GM12878 (cell line): ENCODE measurements around the gene CNST. TPM values are rescaled to one million over a fixed set of nuclear protein-coding genes. Genes with fewer than 3 reads are reported as not detected.

Experiments
- ATAC-seq: fragments of 200-7000 bp; cut with Tn5 transposase; 3 replicates; pipeline ENCODE4 v1.9.1; 2020; ENCODE audit warnings: mild to moderate bottlenecking, moderate library complexity
- BruUV-seq: library from RNA; stranded (reverse); fragments of 400-500 nt; replicated peaks from 2 replicates; lab custom pipeline; 2021; lab: Mats Ljungman, UMichigan
- CTCF ChIA-PET: fragments of 300-600 bp; sonication (Branson Sonifier 250); formaldehyde crosslinking; extraction: SDS; loops from one replicate; lab custom pipeline; 2021; ENCODE audit warnings: inconsistent platforms; lab: Yijun Ruan, JAX
- POLR2A ChIA-PET: fragments of 350-600 bp; formaldehyde crosslinking; extraction: SDS; loops from one replicate; lab custom pipeline; 2021; ENCODE audit warnings: inconsistent platforms; lab: Charles Lee
- RAD21 ChIA-PET: fragments of 300-600 bp; sonication (Branson Sonifier 250); formaldehyde crosslinking; loops from one replicate; lab custom pipeline; 2023; ENCODE audit warnings: antibody characterized with exemption; ENCODE audit not compliant: unreplicated experiment; lab: Charles Lee
- SMC1A ChIA-PET: fragments of 300-600 bp; sonication (Branson Sonifier 250); formaldehyde crosslinking; loops from one replicate; lab custom pipeline; 2023; ENCODE audit not compliant: unreplicated experiment, uncharacterized antibody; lab: Charles Lee
- DNase-seq: peaks from one replicate; pipeline ENCODE4 v3.0.0-alpha.2; 2011; ENCODE audit warnings: low read depth, low spot score
- FAIRE-seq: peaks from 3 replicates; lab custom pipeline; 2011; peaks lifted over from hg19 to GRCh38; lab: Jason Lieb, UNC
- H2AFZ ChIP-seq: 2 replicates; pipeline ENCODE4 v1.6.0; 2011; ENCODE audit warnings: low read depth, low read length, control low read depth; ENCODE audit not compliant: control insufficient read depth
- H3K27ac ChIP-seq: 2 replicates; pipeline ENCODE4 v1.5.1; 2011; ENCODE audit warnings: control low read depth; ENCODE audit not compliant: control insufficient read depth, insufficient read depth
- H3K27me3 ChIP-seq, 2 experiments: replicated peaks in 1 of 2; 2 replicates each; pipeline versions ENCODE4 v1.6.0 to v1.6.1; 2011; ENCODE audit warnings: low read length in 1 of 2; ENCODE audit not compliant: control insufficient read depth in 2 of 2, insufficient read depth in 2 of 2
- H3K36me3 ChIP-seq, 2 experiments: 2 replicates each; pipeline ENCODE4 v1.5.1; 2011; ENCODE audit warnings: low read length in 1 of 2; ENCODE audit not compliant: control insufficient read depth in 2 of 2, insufficient read depth in 2 of 2
- H3K4me1 ChIP-seq: 2 replicates; pipeline ENCODE4 v1.6.1; 2011; ENCODE audit warnings: mild to moderate bottlenecking, low read length, moderate library complexity, mixed read lengths; ENCODE audit not compliant: control insufficient read depth, insufficient read depth
- H3K4me2 ChIP-seq: 2 replicates; pipeline ENCODE4 v1.6.0; 2011; ENCODE audit warnings: control low read depth; ENCODE audit not compliant: control insufficient read depth, insufficient read depth
- H3K4me3 ChIP-seq: fragments of 200-600 bp; sonication (generic); 2 replicates; pipeline ENCODE4 v1.5.1; 2016
- H3K79me2 ChIP-seq: 2 replicates; pipeline ENCODE4 v1.6.0; 2011; ENCODE audit warnings: low read length; ENCODE audit not compliant: control insufficient read depth, insufficient read depth
- H3K9ac ChIP-seq: 2 replicates; pipeline ENCODE4 v1.8.0; 2011; ENCODE audit warnings: low read length, control low read depth, mixed read lengths; ENCODE audit not compliant: control insufficient read depth, insufficient read depth
- H3K9me3 ChIP-seq: replicated peaks from 3 replicates; pipeline ENCODE4 v1.5.1; 2011; ENCODE audit warnings: mild to moderate bottlenecking, low read length; ENCODE audit not compliant: control insufficient read depth, insufficient read depth
- H4K20me1 ChIP-seq: 2 replicates; pipeline ENCODE4 v1.6.0; 2011; ENCODE audit not compliant: control insufficient read depth, insufficient read depth
- JUND ChIP-seq: IDR thresholded peaks from 2 replicates; pipeline ENCODE4 v1.6.1; 2012; ENCODE audit warnings: low read depth, mild to moderate bottlenecking, low read length, improper control_type of control experiment, moderate library complexity
- MEF2A ChIP-seq: IDR thresholded peaks from 2 replicates; pipeline ENCODE4 v1.6.1; 2011; ENCODE audit warnings: low read depth, mild to moderate bottlenecking, low read length, moderate library complexity; ENCODE audit not compliant: insufficient read depth
- MEF2B ChIP-seq: fragments of 450-650 bp; IDR thresholded peaks from 2 replicates; pipeline ENCODE4 v1.6.1; 2018; ENCODE audit warnings: mild to moderate bottlenecking, moderate library complexity; ENCODE audit not compliant: partially characterized antibody, poor library complexity, severe bottlenecking
- NR2C1 ChIP-seq: fragments of 450-650 bp; IDR thresholded peaks from 2 replicates; pipeline ENCODE4 v1.6.1; 2017; ENCODE audit warnings: antibody characterized with exemption, mild to moderate bottlenecking, moderate library complexity
- NR2C2 ChIP-seq: IDR thresholded peaks from 2 replicates; pipeline ENCODE4 v1.6.1; 2011; ENCODE audit warnings: borderline replicate concordance, low read depth; ENCODE audit not compliant: control insufficient read depth, insufficient read length
- RAD51 ChIP-seq: fragments of 450-650 bp; IDR thresholded peaks from 2 replicates; pipeline ENCODE4 v1.6.1; 2016; ENCODE audit warnings: moderate library complexity, mild to moderate bottlenecking, inconsistent platforms
- YY1 ChIP-seq: IDR thresholded peaks from 2 replicates; pipeline ENCODE4 v1.6.1; 2011; ENCODE audit warnings: low read depth, mild to moderate bottlenecking, low read length
- WGBS: methylation state at CpG from one replicate; pipeline ENCODE4 v1.1.6; 2016; ENCODE audit warnings: low lambda C conversion rate; ENCODE audit not compliant: insufficient replicate concordance, insufficient coverage; ENCODE audit errors: missing lambda C conversion rate; 5-methylcytosine and 5-hydroxymethylcytosine counted together
- in situ Hi-C: fragments of 300-500 bp; cut with MboI; formaldehyde crosslinking; loops from 9 replicates; pipeline ENCODE4 v1.14.3; 2018; ENCODE audit warnings: mixed read lengths
- intact Hi-C: fragments of 100-400 bp; cut with micrococcal nuclease; formaldehyde crosslinking; loops from one replicate; pipeline ENCODE4 v1.14.2; 2022; ENCODE audit not compliant: unreplicated experiment
- polyA plus RNA-seq, 11 experiments: library from polyadenylated mRNA; depleted of rRNA in 4 of 11; unstranded in 6 of 11; stranded (reverse) in 5 of 11; fragments of >200 nt; fragmentation: Nextera tagmentation in 4 of 11; fragmentation: Illumina TruSeq in 1 of 11; extraction: Ambion mirVana in 4 of 11; extraction: Trizol in 1 of 11; gene quantifications; 1 replicate in 1 of 11; 2 replicates in 10 of 11; pipeline versions ENCODE4 v1.2.1 to v1.2.3, GENCODE V29; 2011 to 2016; ENCODE audit warnings: inconsistent platforms in 2 of 11, missing spikeins in 2 of 11, low read depth in 1 of 11
- total RNA-seq, 4 experiments: library from RNA; depleted of rRNA in 3 of 4; stranded (reverse); fragments of >200 nt in 3 of 4; fragmentation: Illumina TruSeq in 1 of 4; extraction: Trizol in 1 of 4; gene quantifications; 2 replicates each; pipeline versions ENCODE4 v1.2.1 to v1.2.3, GENCODE V29; 2013 to 2021

Gene CNST
- total and polyA plus RNA-seq, 10 of the 15 experiments (the other 5 are each of a cell fraction or from before 2014, with no cell fraction given), result 4.8 to 16.2 (median 12.3) TPM

DNA sequence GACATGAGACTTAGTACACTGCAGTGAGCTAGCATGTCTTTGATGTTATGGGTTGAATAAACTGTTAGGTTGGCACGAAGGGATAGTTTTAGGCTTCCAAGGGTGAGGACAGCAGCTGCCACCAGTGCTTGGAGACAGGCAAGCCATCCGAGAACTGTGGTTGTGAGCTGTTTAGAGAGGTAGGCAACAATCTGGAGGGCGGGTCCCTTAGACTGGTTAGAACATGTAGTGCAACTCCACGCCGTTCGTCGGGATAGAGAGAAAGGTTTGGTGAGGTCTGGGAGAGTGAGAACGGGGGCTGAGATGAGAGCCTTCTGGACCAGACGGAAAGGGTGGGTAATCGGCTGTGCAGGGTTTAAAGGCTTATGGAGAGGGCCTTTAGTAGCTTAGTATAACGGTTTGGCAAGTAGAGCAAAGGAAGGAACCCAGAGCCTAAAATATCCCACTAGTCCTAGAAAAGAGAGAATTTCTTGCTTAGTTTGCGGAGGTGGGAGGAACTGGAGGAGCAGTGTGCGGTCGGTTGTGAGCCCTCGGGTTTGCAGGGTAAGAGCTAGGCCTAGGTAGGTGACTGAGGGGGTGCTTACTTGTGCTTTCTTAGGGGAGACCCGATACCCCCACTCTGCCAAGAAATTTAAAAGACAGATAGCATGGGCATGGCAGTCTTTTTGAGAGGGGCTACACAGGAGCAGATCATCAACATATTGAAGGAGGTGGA, 72.8 kb downstream of the CNST start (continued):
- TF ChIP-seq NR2C1 (no peak), NR2C2 (no peak), MEF2B (no peak), JUND (no peak), RAD51 (no peak)

DNA sequence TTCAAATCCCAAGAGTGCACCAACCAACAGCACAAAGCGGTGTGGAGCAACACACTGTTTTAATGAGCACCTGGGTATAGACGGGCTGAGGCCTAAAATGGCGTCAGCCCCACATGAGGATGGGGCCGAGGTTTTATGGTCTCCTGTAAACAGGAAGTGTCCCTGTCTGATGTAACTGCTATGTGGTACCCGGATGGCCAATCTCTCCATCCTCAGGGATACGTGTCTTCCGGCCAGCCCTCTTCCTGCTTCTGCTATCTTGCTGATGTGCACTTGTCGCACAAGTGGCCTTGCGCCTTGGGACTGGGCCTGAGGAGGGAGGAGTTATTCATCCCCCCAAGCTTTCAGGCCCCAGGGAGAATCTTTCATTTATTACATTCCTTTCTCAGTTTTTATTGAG, 73.5 kb downstream of the CNST start:
- CTCF ChIA-PET, result no interaction called here
- in situ Hi-C loops, result no loop called here
- Histone ChIP-seq H3K4me1 (no peaks in the 10 kb centered on the region), H4K20me1 (no peaks in the 10 kb centered on the region), H3K9ac (no peak overlapping the region), H3K4me2 (no peak overlapping the region)
- SMC1A ChIA-PET, result no interaction called here
- 96% methylated on average over 9 of the region's 9 CpGs for WGBS
- POLR2A ChIA-PET, result no interaction called here
- TF ChIP-seq MEF2A (no peak), YY1 (no peak)
- TF ChIP-seq, all 136 proteins: peak for 0
- intact Hi-C loops, result no loop called here
- BruUV-seq, result no TSS peak
- no peak for DNase-seq
- ATAC-seq, result no peak
- RAD21 ChIA-PET, result no interaction called here
- Histone ChIP-seq H3K27me3 (no peaks in the 10 kb centered on the region), H3K4me3 (no peak overlapping the region), H3K9me3 (no peaks in the 10 kb centered on the region), H2AFZ (no peak overlapping the region), H3K79me2 (no peaks in the 10 kb centered on the region), H3K27ac (no peak overlapping the region), H3K36me3 (peaks cover 4 to 6% of the 10 kb centered on the region in 2 experiments; a peak in 3 of 4 replicates)
- no peak for FAIRE-seq
